HG03565 (cell line): ENCODE measurements around the gene PTPN22.

ENCODE experiments used
- ATAC-seq: cut with Tn5 transposase; IDR thresholded peaks from one replicate; pipeline ENCODE4 v1.9.1; 2021; ENCODE audit warnings: mild to moderate bottlenecking, moderate library complexity; ENCODE audit not compliant: unreplicated experiment

Gene PTPN22

DNA sequence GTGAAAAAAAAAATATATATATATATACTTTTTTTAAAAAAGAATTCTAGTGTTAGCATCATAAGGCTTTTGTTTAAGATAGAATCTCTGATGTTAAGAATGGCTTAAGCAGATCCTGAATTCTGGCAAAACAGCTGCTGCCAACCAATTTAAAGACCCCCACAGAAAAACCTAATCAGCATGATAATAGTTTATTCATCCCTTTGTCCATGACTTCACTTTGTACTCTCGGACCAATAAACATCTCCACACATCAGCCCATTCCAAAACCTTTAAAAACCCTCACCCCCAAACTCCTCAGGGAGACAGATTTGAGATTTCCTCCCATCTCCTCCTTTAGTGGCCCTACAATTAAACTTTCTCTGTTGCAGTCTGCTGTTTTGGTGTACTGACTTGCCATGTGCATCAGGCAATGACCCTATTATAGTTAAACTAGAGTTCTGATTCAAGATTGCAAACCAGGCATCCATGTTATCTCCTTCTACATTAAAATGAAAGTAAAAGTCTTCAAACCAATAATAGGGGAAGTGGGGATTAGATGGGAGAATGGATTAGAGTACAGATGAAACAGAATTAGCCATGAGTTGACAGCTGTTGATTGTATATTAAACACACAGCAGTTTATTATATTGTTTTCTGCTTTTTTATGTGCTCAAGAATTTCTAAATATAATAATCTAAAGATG, 102.5 kb downstream of the PTPN22 start:
- ATAC-seq, result no peak

DNA sequence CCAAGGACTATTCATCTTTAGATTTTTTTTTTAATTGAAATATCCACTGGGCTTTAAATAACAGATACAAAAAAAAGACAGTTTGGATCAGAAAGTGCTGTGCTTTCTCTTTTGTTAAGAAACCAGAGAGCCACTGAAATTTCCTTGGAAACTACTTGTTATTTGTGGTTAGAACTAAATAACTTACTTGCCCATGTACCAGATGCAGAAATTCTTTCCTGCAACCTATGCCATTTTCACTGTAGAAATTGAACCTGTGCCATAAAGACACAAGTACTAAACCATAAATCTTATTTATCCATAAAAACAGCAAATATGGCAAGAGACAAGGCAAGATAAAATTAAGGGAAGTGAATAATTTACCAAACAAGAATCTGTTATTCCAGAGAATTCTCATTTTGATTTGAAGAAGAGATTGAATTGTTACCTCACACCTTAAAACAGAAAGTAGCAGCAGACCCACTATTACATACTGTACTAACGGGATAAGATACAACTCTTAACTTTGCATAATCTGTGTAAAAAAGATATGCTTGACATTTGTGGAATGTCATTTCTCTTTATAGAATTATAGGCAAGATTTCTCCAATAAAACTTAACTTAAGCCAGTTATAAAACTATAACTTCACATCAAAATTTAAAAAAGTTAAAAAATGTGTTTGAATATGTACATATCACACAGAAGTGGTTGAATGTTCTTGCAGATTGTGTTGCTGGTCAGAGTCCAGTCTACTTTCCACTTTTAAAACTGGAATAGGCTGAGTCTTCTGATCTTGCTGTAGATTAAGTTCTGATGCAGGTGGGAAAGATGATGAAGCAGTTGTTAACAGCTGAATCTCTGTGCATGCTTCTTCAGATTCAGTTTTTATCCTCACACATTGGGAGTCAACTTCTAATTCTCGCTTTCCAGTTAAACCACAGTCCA, 105.9 kb downstream of the PTPN22 start:
- ATAC-seq, result no peak
